ENCODE data around the gene ETNK2. TPM values are rescaled to one million over a fixed set of nuclear protein-coding genes. Genes with fewer than 3 reads are reported as not detected.
"Not testable (repeated sequence)": the region's sequence is repeated elsewhere in the genome, so short reads cannot be mapped to it uniquely, and the experiment has no call there.

The ETNK2 gene
- total RNA-seq, 8 experiments from 2014 or later, result 5.0 to 43.5 (median 29.9) TPM

- Histone ChIP-seq H3K4me1 (replicated peaks in 1 of 2) (peaks cover 15 to 52% of the 10 kb centered on the region in 2 donors), H3K27ac (no peak overlapping the region), H3K4me3 (no peak overlapping the region)
- WGBS, 10 experiments, result 53 to 92% (median 72%) methylated on average over 2 to 13 of the region's 13 CpGs; no CpG with 5 or more reads in 4 of the 10 experiments
- in situ Hi-C loops (cut with MboI; ENCODE audit: low pct_unique_long_range_greater_than_20kb in 2 of 9, low sequenced_read_pairs in 9 of 9, unreplicated experiment in 9 of 9), result no loop called here
- ATAC-seq (replicated peaks in 6 of 8), result peak in 4 of 8 experiments; percentile 11 to 54 (median 48)
Observed at GRCh38 chr1:204102029-204102611, 49.7 kb downstream of the ETNK2 start.

- in situ Hi-C loops (cut with MboI; ENCODE audit: low pct_unique_long_range_greater_than_20kb in 2 of 9, low sequenced_read_pairs in 9 of 9, unreplicated experiment in 9 of 9); H3K27ac ChIP-seq; ATAC-seq (replicated peaks in 6 of 8); H3K4me3 ChIP-seq: not testable (repeated sequence)
- 0 to 100% (median 83%) methylated on average over 1 to 2 of the region's 2 CpGs; no CpG with 5 or more reads in 3 of the 10 experiments for WGBS, 10 experiments
- H3K4me1 ChIP-seq (replicated peaks in 1 of 2), result peaks cover 35 to 70% of the 10 kb centered on the region in 2 donors
Observed at GRCh38 chr1:204099754-204100153, 52.1 kb downstream of the ETNK2 start.

GRCh38 chr1:204098683-204099082, 53.2 kb downstream of the ETNK2 start:
- WGBS, 10 experiments, result 40 to 100% (median 100%) methylated on average over 1 to 3 of the region's 4 CpGs; no CpG with 5 or more reads in 3 of the 10 experiments
- Histone ChIP-seq H3K4me1 (replicated peaks in 1 of 2) (peaks cover 46 to 70% of the 10 kb centered on the region in 2 donors), H3K27ac (peak overlapping the region in 1 of 2 donors; percentile 7), H3K4me3 (no peak overlapping the region)
- in situ Hi-C loops (cut with MboI; ENCODE audit: low pct_unique_long_range_greater_than_20kb in 2 of 9, low sequenced_read_pairs in 9 of 9, unreplicated experiment in 9 of 9), result no loop called here
- ATAC-seq (replicated peaks in 6 of 8), result no peak

GRCh38 chr1:204096931-204097330, 54.9 kb downstream of the ETNK2 start:
- in situ Hi-C loops (cut with MboI; ENCODE audit: low pct_unique_long_range_greater_than_20kb in 2 of 9, low sequenced_read_pairs in 9 of 9, unreplicated experiment in 9 of 9), result no loop called here
- H3K27ac ChIP-seq, result peak overlapping the region; percentile 10 to 43
- H3K4me1 ChIP-seq (replicated peaks in 1 of 2), result peaks cover 53 to 67% of the 10 kb centered on the region in 2 donors
- 30 to 100% (median 64%) methylated on average over 1 to 3 of the region's 3 CpGs for WGBS, 10 experiments
- H3K4me3 ChIP-seq, result no peak overlapping the region
- ATAC-seq (replicated peaks in 6 of 8), result no peak

- in situ Hi-C loops (cut with MboI; ENCODE audit: low pct_unique_long_range_greater_than_20kb in 2 of 9, low sequenced_read_pairs in 9 of 9, unreplicated experiment in 9 of 9), result no loop called here
- 14 to 83% (median 58%) methylated on average over 1 to 15 of the region's 15 CpGs; no CpG with 5 or more reads in 2 of the 10 experiments for WGBS, 10 experiments
- Histone ChIP-seq H3K27ac (peak overlapping the region; percentile 73 to 86), H3K4me1 (replicated peaks in 1 of 2) (peaks cover 62 to 77% of the 10 kb centered on the region in 2 donors), H3K4me3 (no peak overlapping the region)
- peak in 6 of 8 experiments; percentile 19 to 65 (median 60) for ATAC-seq (replicated peaks in 6 of 8)
Observed at GRCh38 chr1:204094856-204095634, 56.8 kb downstream of the ETNK2 start.

GRCh38 chr1:204094313-204094729, 57.5 kb downstream of the ETNK2 start:
- peak overlapping the region in 1 of 5 donors; percentile 0 for H3K4me3 ChIP-seq
- H3K27ac ChIP-seq, result peak overlapping the region; percentile 73 to 86
- H3K4me1 ChIP-seq (replicated peaks in 1 of 2), result peaks cover 70 to 85% of the 10 kb centered on the region in 2 donors
- in situ Hi-C loops (cut with MboI; ENCODE audit: low pct_unique_long_range_greater_than_20kb in 2 of 9, low sequenced_read_pairs in 9 of 9, unreplicated experiment in 9 of 9), result no loop called here
- WGBS, 10 experiments, result 0 to 20% (median 3%) methylated on average over 1 to 6 of the region's 6 CpGs; no CpG with 5 or more reads in 3 of the 10 experiments
- ATAC-seq (replicated peaks in 6 of 8), result peak in 5 of 8 experiments; percentile 65 to 87 (median 84)

GRCh38 chr1:204093781-204094180, 58.1 kb downstream of the ETNK2 start:
- Histone ChIP-seq H3K4me3 (no peak overlapping the region), H3K27ac (peak overlapping the region; percentile 73 to 86), H3K4me1 (replicated peaks in 1 of 2) (peaks cover 75 to 88% of the 10 kb centered on the region in 2 donors)
- WGBS, 10 experiments, result 0 to 100% (median 20%) methylated on average over 1 to 2 of the region's 2 CpGs; no CpG with 5 or more reads in 3 of the 10 experiments
- ATAC-seq (replicated peaks in 6 of 8), result peak in 5 of 8 experiments; percentile 1 to 46 (median 26)
- in situ Hi-C loops (cut with MboI; ENCODE audit: low pct_unique_long_range_greater_than_20kb in 2 of 9, low sequenced_read_pairs in 9 of 9, unreplicated experiment in 9 of 9), result no loop called here

GRCh38 chr1:204093421-204093717, 58.5 kb downstream of the ETNK2 start:
- H3K27ac ChIP-seq, result peak overlapping the region; percentile 29 to 54
- 40 to 100% (median 58%) methylated on average over 1 to 4 of the region's 4 CpGs; no CpG with 5 or more reads in 2 of the 10 experiments for WGBS, 10 experiments
- ATAC-seq (replicated peaks in 6 of 8), result no peak
- peaks cover 79 to 88% of the 10 kb centered on the region in 2 donors for H3K4me1 ChIP-seq (replicated peaks in 1 of 2)
- no peak overlapping the region for H3K4me3 ChIP-seq
- in situ Hi-C loops (cut with MboI; ENCODE audit: low pct_unique_long_range_greater_than_20kb in 2 of 9, low sequenced_read_pairs in 9 of 9, unreplicated experiment in 9 of 9), result no loop called here

GRCh38 chr1:204092632-204093420, 59.0 kb downstream of the ETNK2 start:
- no peak overlapping the region for H3K4me3 ChIP-seq
- in situ Hi-C loops (cut with MboI; ENCODE audit: low pct_unique_long_range_greater_than_20kb in 2 of 9, low sequenced_read_pairs in 9 of 9, unreplicated experiment in 9 of 9), result no loop called here
- no peak for ATAC-seq (replicated peaks in 6 of 8)
- WGBS, 10 experiments, result 34 to 75% (median 45%) methylated on average over 1 to 10 of the region's 12 CpGs; no CpG with 5 or more reads in 2 of the 10 experiments
- H3K4me1 ChIP-seq (replicated peaks in 1 of 2), result peaks cover 85 to 89% of the 10 kb centered on the region in 2 donors
- H3K27ac ChIP-seq, result peak overlapping the region; percentile 29 to 54

GRCh38 chr1:204091787-204092312, 60.0 kb downstream of the ETNK2 start:
- Histone ChIP-seq H3K4me3 (no peak overlapping the region), H3K27ac (peak overlapping the region; percentile 20 to 59), H3K4me1 (replicated peaks in 1 of 2) (peaks cover 80 to 91% of the 10 kb centered on the region in 2 donors)
- in situ Hi-C loops (cut with MboI; ENCODE audit: low pct_unique_long_range_greater_than_20kb in 2 of 9, low sequenced_read_pairs in 9 of 9, unreplicated experiment in 9 of 9), result no loop called here
- 73 to 97% (median 85%) methylated on average over 2 to 5 of the region's 5 CpGs for WGBS, 10 experiments
- no peak for ATAC-seq (replicated peaks in 6 of 8)

- Histone ChIP-seq H3K4me3 (no peak overlapping the region), H3K27ac (peak overlapping the region; percentile 20 to 59), H3K4me1 (replicated peaks in 1 of 2) (peaks cover 75 to 84% of the 10 kb centered on the region in 2 donors)
- 32 to 94% (median 48%) methylated on average over 1 to 7 of the region's 7 CpGs; no CpG with 5 or more reads in 2 of the 10 experiments for WGBS, 10 experiments
- in situ Hi-C loops (cut with MboI; ENCODE audit: low pct_unique_long_range_greater_than_20kb in 2 of 9, low sequenced_read_pairs in 9 of 9, unreplicated experiment in 9 of 9), result no loop called here
- peak in 2 of 8 experiments; percentile 6 to 46 for ATAC-seq (replicated peaks in 6 of 8)
Observed at GRCh38 chr1:204091066-204091465, 60.8 kb downstream of the ETNK2 start.

- WGBS, 10 experiments, result 74 to 100% (median 98%) methylated on average over 1 to 3 of the region's 3 CpGs; no CpG with 5 or more reads in 2 of the 10 experiments
- ATAC-seq (replicated peaks in 6 of 8); H3K4me3 ChIP-seq; in situ Hi-C loops (cut with MboI; ENCODE audit: low pct_unique_long_range_greater_than_20kb in 2 of 9, low sequenced_read_pairs in 9 of 9, unreplicated experiment in 9 of 9): not testable (repeated sequence)
- peak overlapping the region; percentile 75 to 85 for H3K27ac ChIP-seq
- H3K4me1 ChIP-seq (replicated peaks in 1 of 2), result peaks cover 68 to 76% of the 10 kb centered on the region in 2 donors
Observed at GRCh38 chr1:204090132-204090531, 61.7 kb downstream of the ETNK2 start.
